DMS79 (cell line): ENCODE measurements around the gene RTBDN.

Experiments
- DNase-seq: peaks from one replicate; lab custom pipeline; 2025; lab: John Stamatoyannopoulos, UW

RTBDN gene

DNA sequence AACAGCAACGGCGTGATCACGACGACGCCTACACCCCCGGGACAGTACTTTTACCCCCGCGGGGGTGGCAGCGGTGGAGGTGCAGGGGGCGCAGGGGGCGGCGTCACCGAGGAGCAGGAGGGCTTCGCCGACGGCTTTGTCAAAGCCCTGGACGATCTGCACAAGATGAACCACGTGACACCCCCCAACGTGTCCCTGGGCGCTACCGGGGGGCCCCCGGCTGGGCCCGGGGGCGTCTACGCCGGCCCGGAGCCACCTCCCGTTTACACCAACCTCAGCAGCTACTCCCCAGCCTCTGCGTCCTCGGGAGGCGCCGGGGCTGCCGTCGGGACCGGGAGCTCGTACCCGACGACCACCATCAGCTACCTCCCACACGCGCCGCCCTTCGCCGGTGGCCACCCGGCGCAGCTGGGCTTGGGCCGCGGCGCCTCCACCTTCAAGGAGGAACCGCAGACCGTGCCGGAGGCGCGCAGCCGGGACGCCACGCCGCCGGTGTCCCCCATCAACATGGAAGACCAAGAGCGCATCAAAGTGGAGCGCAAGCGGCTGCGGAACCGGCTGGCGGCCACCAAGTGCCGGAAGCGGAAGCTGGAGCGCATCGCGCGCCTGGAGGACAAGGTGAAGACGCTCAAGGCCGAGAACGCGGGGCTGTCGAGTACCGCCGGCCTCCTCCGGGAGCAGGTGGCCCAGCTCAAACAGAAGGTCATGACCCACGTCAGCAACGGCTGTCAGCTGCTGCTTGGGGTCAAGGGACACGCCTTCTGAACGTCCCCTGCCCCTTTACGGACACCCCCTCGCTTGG, 42.1 kb downstream of the RTBDN start:
- peak; percentile 76 for DNase-seq

GRCh38 chr19:12791345-12792050, 42.9 kb downstream of the RTBDN start, which contains the start of gene JUNB:
JUNB (plus strand) TSS chr19:12791486; CDS start chr19:12791772, 286 bp downstream.
- DNase-seq: peak; percentile 91

DNA sequence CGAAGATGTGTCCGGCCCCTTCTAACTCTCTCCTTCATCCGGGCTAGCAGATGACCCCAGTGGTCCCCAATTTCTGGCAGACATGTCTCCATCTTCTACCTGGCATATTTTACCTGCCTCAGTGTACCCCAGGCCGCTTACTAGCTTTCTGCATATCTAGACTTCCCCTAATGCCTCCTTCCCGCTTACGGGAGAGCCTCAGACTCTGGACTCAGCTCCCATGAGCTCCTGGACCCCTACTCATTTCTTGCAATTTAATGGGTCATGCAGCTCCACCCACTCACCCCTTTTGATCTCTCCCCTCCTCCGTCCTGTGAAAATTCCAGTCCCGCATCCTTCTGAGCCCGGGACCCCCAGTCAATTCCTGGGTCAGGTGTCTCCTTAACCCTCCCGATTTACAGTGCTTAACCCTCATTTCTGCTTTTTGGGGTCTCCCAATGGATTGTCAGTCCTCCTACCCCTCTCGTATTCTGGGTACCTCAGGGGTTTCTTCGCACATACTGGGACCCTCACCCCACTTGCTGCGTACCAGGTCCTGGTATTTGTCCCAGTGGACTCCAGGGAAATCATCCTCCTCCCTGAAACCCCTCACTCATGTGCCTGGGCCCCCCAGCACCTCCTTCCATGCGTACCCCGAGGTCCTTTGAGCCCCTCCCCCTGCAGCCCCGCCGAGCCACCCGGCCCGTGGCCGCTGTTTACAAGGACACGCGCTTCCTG, 43.6 kb downstream of the RTBDN start:
- no peak for DNase-seq

- DNase-seq: peak; percentile 94
Measured at GRCh38 chr19:12789904-12790619, 44.3 kb downstream of the RTBDN start.

DNA sequence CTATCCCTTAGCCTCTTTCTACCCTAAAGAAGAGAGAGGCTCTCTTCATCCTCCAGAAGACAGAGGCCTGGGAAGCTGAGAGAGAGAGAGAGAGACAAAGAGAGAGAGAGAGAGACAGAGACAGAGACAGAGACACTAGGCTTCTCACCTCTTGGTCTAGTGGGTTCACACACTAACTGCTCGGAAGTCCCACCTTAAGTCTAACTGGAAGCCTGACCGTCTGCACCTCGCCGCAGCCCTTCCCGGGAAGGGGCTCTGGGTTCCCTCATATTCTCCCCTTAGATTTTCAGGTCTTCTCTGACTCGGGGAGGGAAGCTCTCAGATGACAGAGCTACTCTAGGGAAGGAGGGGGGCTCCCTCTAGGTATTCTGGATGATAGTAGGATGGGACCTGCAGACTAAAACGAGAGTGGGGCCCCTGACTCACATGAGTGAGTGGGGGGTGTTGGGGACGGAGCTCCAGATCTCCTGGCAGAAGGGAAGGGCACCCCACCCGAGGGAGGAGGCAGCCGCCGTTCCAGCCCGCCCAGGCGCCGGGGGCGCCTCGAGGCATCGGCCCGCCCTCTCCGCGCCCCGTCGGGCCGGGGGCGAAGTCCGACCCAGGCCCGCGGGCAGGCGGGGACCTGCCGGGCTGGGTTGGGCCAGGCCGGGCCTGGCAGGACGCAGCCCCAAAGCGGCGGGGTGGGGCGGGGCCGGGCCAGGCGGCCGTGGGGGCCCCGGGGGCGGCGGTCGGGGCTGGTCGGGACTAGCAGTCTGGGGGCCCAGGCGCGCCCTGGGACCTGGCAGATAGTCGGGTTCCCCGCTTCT, 45.1 kb downstream of the RTBDN start:
- DNase-seq: no peak

DNA sequence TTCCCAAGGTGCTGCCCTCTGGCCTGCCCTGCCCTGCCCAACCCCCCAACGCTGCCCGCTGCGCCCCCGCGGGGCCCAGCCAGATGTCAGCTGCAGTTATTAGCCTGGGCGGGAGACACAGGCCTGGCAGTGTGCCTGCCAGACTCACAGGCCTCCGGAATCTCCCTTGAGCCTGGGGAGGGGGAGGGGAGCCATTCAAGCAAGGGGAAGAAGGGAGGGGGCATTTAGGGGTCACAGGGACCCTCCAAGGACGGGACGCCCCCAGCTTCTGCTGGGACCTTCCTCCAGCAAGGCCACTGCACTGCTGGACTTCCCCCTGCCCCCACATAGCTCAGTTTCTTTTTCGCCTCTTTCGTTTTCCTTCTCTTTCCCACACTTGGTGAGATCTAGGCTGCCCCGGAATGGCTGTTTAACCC, 45.7 kb downstream of the RTBDN start:
- peak; percentile 64 for DNase-seq

- no peak for DNase-seq
Measured at GRCh38 chr19:12788042-12788681, 46.2 kb downstream of the RTBDN start.

- no peak for DNase-seq
Measured at GRCh38 chr19:12787458-12787857, 46.9 kb downstream of the RTBDN start.

GRCh38 chr19:12786952-12787351, 47.4 kb downstream of the RTBDN start:
- no peak for DNase-seq

DNA sequence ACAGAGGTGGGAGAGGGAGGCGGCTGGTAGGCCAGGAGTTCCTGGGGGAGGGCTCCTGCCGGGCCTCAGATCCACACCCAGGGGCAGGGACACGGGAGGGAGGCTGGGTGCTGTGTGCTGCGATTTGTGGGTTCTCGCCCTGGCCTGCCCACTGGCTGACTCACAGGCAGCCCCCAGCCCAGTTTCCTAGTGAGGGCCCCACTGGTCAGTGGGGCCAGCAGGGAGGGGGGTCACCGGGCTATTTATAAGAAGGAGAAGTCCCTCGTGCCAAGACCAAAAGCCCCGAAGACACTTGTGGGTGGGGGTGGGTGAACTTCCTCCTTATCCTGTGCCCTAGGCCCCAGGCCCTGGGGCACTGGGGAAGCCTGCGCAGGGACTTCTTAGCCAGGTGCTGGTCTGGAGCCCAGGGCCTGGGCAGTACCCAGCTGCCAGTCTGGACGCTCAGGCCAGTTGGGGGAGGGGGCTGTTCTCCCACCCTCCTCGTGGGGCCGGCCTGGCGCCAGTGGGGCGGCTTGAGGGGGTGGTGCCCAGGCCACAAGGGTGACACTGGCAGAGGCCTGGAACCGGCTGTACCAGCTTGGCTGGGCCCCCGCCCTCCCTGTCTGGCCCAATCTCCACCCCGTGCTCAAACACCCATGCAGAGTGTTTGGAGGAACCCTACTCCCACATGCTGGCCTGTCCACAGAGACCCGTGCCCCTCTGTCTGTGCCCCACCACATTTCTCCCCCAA, 48.1 kb downstream of the RTBDN start:
- DNase-seq: no peak

DNA sequence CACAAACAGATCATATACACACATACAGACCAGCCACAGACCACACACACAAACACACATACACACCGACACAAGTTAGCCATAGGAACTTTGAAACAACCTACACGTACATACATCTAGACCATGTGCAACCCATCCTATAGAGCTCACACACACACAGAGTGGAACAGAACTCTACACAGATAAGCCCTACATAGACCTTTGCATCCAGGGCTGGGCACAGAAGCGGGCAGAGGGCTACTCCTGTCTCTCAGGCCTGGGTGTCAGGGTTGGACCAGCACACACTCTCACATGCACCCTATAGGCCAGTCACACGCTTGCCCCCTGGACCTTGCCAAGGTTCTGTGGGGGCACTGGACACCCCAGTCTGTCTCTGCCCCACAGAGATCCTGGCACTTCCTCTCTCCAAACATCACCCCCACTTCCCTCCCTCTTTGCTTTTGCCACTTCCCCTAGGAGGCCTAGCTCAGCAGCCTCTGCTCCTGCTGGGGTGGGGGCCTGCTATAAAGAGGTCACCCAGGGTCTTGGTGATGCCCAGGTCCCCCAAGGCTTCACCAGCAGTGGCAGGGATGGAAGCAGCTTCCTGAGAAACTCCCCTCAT, 48.8 kb downstream of the RTBDN start:
- no peak for DNase-seq

- no peak for DNase-seq
Measured at GRCh38 chr19:12784871-12785430, 49.4 kb downstream of the RTBDN start.

- no peak for DNase-seq
Measured at GRCh38 chr19:12784394-12784870, 49.9 kb downstream of the RTBDN start.

DNA sequence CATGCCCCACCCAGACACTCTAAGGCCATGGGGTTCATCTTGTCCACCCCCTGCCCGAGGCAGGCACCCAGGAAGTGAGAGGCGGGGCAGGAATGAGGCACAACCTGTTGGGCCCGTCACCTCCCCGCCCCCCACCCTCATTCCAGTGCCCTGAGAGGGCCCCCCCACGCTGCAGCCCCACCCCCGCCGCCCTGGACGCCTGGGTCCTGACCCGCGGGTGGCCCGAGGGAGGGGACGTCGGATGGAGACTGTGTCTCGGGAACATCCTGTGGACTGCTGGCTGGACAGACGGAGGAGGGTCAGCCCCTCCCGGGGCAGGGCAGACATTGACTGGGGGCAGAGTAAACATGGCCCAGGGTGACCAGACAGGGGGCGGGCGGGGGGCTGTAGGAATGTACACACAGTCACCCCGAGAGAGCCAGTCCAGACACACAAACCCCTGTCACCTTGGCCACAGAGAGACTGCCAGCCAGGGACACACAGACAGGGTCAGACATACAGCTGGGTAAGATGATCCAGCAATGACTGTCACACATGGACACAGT, 50.5 kb downstream of the RTBDN start:
- DNase-seq: no peak

GRCh38 chr19:12783291-12783848, 51.0 kb downstream of the RTBDN start:
- DNase-seq: no peak

DNA sequence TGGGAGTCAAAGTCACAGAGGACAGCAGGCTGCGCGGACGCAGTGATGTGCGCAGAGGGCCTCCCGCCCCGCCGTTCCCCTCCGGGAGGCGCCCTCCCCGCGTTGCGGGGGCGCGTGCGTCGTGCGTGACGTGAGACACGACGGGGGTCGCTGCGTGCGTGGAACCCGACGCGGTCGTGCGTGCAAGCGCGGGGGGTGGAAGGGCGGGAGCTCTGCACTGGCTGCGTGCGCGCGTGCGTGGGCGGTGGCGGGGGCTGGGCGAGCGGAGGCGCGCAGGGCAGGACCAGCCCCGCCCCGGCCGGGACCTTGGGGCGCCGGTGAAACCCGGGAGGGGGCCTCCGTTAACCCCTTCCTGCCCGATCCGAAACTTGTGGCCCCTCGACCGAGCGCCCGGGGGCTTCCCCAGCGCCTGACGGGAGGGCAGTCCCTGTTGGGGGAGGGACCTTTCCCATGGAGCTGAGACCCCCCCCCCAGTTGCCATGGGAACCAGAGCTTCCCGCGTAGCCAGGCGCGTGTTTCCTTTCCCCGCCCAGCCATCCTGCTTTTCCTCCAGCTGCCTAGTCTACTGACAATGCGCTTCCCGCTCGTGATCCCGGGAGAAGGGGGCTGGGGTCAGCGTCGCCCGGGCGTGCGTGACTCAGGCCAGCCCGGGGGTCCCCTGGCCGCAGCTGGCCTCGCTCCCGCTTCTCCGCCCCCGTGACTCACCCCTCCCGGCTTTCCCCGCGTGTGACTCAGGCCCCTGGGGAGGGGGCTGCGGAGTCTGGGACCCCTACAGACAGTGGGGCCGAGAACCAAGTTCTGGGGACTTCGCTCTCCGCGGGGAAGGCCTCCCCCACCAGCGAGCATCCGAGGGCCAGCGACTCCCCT, 51.7 kb downstream of the RTBDN start:
- DNase-seq: peak; percentile 74

GRCh38 chr19:12782174-12782423, 52.3 kb downstream of the RTBDN start:
- DNase-seq: no peak
